H1 (cell line): ENCODE data around the gene KRTAP17-1. TPM values are rescaled to one million over a fixed set of nuclear protein-coding genes. Genes with fewer than 3 reads are reported as not detected.
A peak's percentile ranks its signal among the peaks of the same experiment; 100 is the strongest.

ENCODE experiments used
- CTCF ChIA-PET: fragments of 300-600 bp; sonication (Branson Sonifier 250); formaldehyde crosslinking; loops from one replicate; lab custom pipeline; 2021; ENCODE audit not compliant: partially characterized antibody; lab: Charles Lee
- POLR2A ChIA-PET: fragments of 300-600 bp; sonication (Branson Sonifier 250); formaldehyde crosslinking; loops from one replicate; lab custom pipeline; 2021; ENCODE audit warnings: inconsistent platforms; ENCODE audit not compliant: partially characterized antibody; lab: Charles Lee
- DNase-seq, 2 experiments: peaks; one replicate each; pipeline versions ENCODE4 v3.0.0 to v3.0.0-alpha.2; 2010 to 2022; ENCODE audit warnings: low spot score in 2 of 2, low read depth in 1 of 2, mixed read lengths in 1 of 2
- FAIRE-seq: peaks from 2 replicates; lab custom pipeline; 2011; peaks lifted over from hg19 to GRCh38; lab: Jason Lieb, UNC
- H2AFZ ChIP-seq: 2 replicates; pipeline ENCODE4 v1.8.1; 2012; ENCODE audit warnings: low read length, inconsistent platforms
- H2AK5ac ChIP-seq: 2 replicates; pipeline ENCODE4 v1.6.1; 2013; ENCODE audit warnings: low read depth, low read length
- H2BK120ac ChIP-seq: replicated peaks from 2 replicates; pipeline ENCODE3; 2013; ENCODE audit warnings: low read depth, low read length, inconsistent platforms
- H2BK12ac ChIP-seq: 2 replicates; pipeline ENCODE4 v1.6.1; 2013; ENCODE audit warnings: low read depth, low read length
- H2BK15ac ChIP-seq: 2 replicates; pipeline ENCODE4 v1.6.1; 2013; ENCODE audit warnings: low read length
- H2BK20ac ChIP-seq: 2 replicates; pipeline ENCODE4 v1.6.1; 2013; ENCODE audit warnings: low read length
- H2BK5ac ChIP-seq: 2 replicates; pipeline ENCODE4 v1.6.1; 2013; ENCODE audit warnings: low read depth, low read length
- H3K14ac ChIP-seq: 2 replicates; pipeline ENCODE4 v1.6.1; 2013; ENCODE audit warnings: inconsistent platforms; ENCODE audit not compliant: insufficient read length
- H3K18ac ChIP-seq: 2 replicates; pipeline ENCODE4 v1.6.1; 2013; ENCODE audit warnings: low read length; ENCODE audit errors: extremely low read depth
- H3K23ac ChIP-seq: 2 replicates; pipeline ENCODE4 v1.6.1; 2013; ENCODE audit warnings: inconsistent platforms; ENCODE audit not compliant: insufficient read length
- H3K23me2 ChIP-seq: 2 replicates; pipeline ENCODE4 v1.6.1; 2013; ENCODE audit warnings: low read depth, low read length
- H3K27ac ChIP-seq: 2 replicates; pipeline ENCODE4 v1.6.1; 2011; ENCODE audit warnings: low read depth, low read length, inconsistent platforms
- H3K27me3 ChIP-seq, 4 experiments: replicated peaks in 1 of 4; 1 replicate in 1 of 4; 2 replicates in 3 of 4; pipeline versions ENCODE4 v1.6.1 to v1.8.1; 2011 to 2013; ENCODE audit warnings: low read length in 3 of 4, mild to moderate bottlenecking in 3 of 4, inconsistent platforms in 2 of 4, mixed read lengths in 2 of 4, moderate library complexity in 1 of 4; ENCODE audit not compliant: control insufficient read depth in 3 of 4, insufficient read depth in 3 of 4; ENCODE audit errors: extremely low read depth in 1 of 4
- H3K36me3 ChIP-seq, 4 experiments: 2 replicates each; pipeline versions ENCODE4 v1.6.1 to v1.8.1; 2011 to 2013; ENCODE audit warnings: mild to moderate bottlenecking in 4 of 4, low read length in 3 of 4, moderate library complexity in 2 of 4, control low read depth in 1 of 4, inconsistent platforms in 1 of 4; ENCODE audit not compliant: insufficient read depth in 4 of 4, control insufficient read depth in 2 of 4
- H3K4ac ChIP-seq: replicated peaks from 2 replicates; pipeline ENCODE3; 2013; ENCODE audit warnings: low read length, low read depth, mixed read lengths, inconsistent platforms; ENCODE audit not compliant: insufficient read length
- H3K4me1 ChIP-seq, 4 experiments: replicated peaks in 1 of 4; 1 replicate in 1 of 4; 2 replicates in 3 of 4; pipeline versions ENCODE4 v1.6.1 to v1.8.1; 2011 to 2013; ENCODE audit warnings: low read length in 3 of 4, inconsistent platforms in 2 of 4, mixed read lengths in 1 of 4; ENCODE audit not compliant: insufficient read depth in 4 of 4, control insufficient read depth in 3 of 4
- H3K4me2 ChIP-seq, 2 experiments: 2 replicates each; pipeline versions ENCODE4 v1.6.1 to v1.8.1; 2011 to 2013; ENCODE audit warnings: low read depth in 2 of 2, low read length in 2 of 2, control low read depth in 1 of 2, inconsistent platforms in 1 of 2, mild to moderate bottlenecking in 1 of 2; ENCODE audit not compliant: insufficient read depth in 1 of 2
- H3K4me3 ChIP-seq, 4 experiments: fragments of 200-600, 300-600 bp in 1 of 4; sonication (generic), shearing (Covaris generic), sonication (Bioruptor Twin) in 1 of 4; 2 replicates each; pipeline versions ENCODE4 v1.5.1 to v1.8.1; 2011 to 2016; ENCODE audit warnings: low read length in 4 of 4, low read depth in 3 of 4, control low read depth in 2 of 4, inconsistent platforms in 2 of 4, mild to moderate bottlenecking in 2 of 4, mixed read lengths in 1 of 4, moderate library complexity in 1 of 4; ENCODE audit not compliant: insufficient read depth in 2 of 4; ENCODE audit errors: extremely low read depth in 1 of 4
- H3K56ac ChIP-seq: replicated peaks from 2 replicates; pipeline ENCODE3; 2013; ENCODE audit warnings: low read depth, mild to moderate bottlenecking, mixed read lengths, low read length, inconsistent platforms; ENCODE audit not compliant: insufficient read length
- H3K79me1 ChIP-seq: 2 replicates; pipeline ENCODE4 v1.6.1; 2013; ENCODE audit warnings: low read depth, low read length, control low read depth
- H3K79me2 ChIP-seq, 2 experiments: 2 replicates each; pipeline versions ENCODE4 v1.6.1 to v1.8.1; 2012 to 2013; ENCODE audit warnings: low read length in 2 of 2, mild to moderate bottlenecking in 2 of 2, inconsistent platforms in 1 of 2; ENCODE audit not compliant: insufficient read depth in 2 of 2, control insufficient read depth in 1 of 2
- H3K9ac ChIP-seq, 4 experiments: replicated peaks in 1 of 4; 1 replicate in 1 of 4; 2 replicates in 3 of 4; pipeline versions ENCODE4 v1.6.1 to v1.8.1; 2011 to 2013; ENCODE audit warnings: low read depth in 3 of 4, low read length in 3 of 4, control low read depth in 2 of 4, mild to moderate bottlenecking in 2 of 4, moderate library complexity in 2 of 4, inconsistent platforms in 1 of 4; ENCODE audit errors: extremely low read depth in 1 of 4
- H3K9me3 ChIP-seq, 2 experiments: 2 replicates each; pipeline versions ENCODE4 v1.6.1 to v1.8.1; 2012 to 2013; ENCODE audit warnings: mild to moderate bottlenecking in 2 of 2, moderate library complexity in 2 of 2, control low read depth in 1 of 2, inconsistent platforms in 1 of 2, low read depth in 1 of 2, low read length in 1 of 2, mixed read lengths in 1 of 2; ENCODE audit not compliant: insufficient read depth in 2 of 2
- H4K20me1 ChIP-seq, 2 experiments: replicated peaks in 1 of 2; 2 replicates each; pipeline versions ENCODE3 to v1.8.1; 2011 to 2013; ENCODE audit warnings: inconsistent platforms in 2 of 2, low read length in 2 of 2, mild to moderate bottlenecking in 1 of 2; ENCODE audit not compliant: insufficient read depth in 2 of 2, control insufficient read depth in 1 of 2
- H4K5ac ChIP-seq: 2 replicates; pipeline ENCODE4 v1.6.1; 2013; ENCODE audit warnings: low read length, low read depth, mixed read lengths, inconsistent platforms; ENCODE audit not compliant: insufficient read length
- H4K8ac ChIP-seq: 2 replicates; pipeline ENCODE4 v1.8.0; 2013; ENCODE audit warnings: mild to moderate bottlenecking, moderate library complexity, low read length, inconsistent platforms; ENCODE audit not compliant: insufficient read depth; ENCODE audit errors: extremely low read depth
- H4K91ac ChIP-seq: replicated peaks from 2 replicates; pipeline ENCODE3; 2013; ENCODE audit warnings: low read length, mixed read lengths, inconsistent platforms; ENCODE audit not compliant: insufficient read length
- ATF3 ChIP-seq: IDR thresholded peaks from 2 replicates; pipeline ENCODE4 v1.6.1; 2011; ENCODE audit warnings: low read depth, mild to moderate bottlenecking, low read length; ENCODE audit not compliant: insufficient read depth
- BRCA1 ChIP-seq: IDR thresholded peaks from 2 replicates; pipeline ENCODE4 v1.6.1; 2012; ENCODE audit warnings: low read depth, low read length, improper control_type of control experiment
- CBX8 ChIP-seq: fragments of 300-800, 300-1000 bp; sonication (generic); IDR thresholded peaks from 2 replicates; pipeline ENCODE4 v1.7.1; 2016; ENCODE audit warnings: low read depth, low read length, borderline replicate concordance
- CEBPB ChIP-seq: IDR thresholded peaks from 2 replicates; pipeline ENCODE4 v1.6.1; 2012; ENCODE audit warnings: low read depth, low read length
- EZH2 ChIP-seq: fragments of 200-600 bp; sonication (generic); IDR thresholded peaks from 2 replicates; pipeline ENCODE4 v1.7.1; 2012; ENCODE audit warnings: low read depth, mild to moderate bottlenecking, moderate library complexity, low read length, inconsistent platforms; ENCODE audit not compliant: severe bottlenecking
- FOSL1 ChIP-seq: IDR thresholded peaks from 2 replicates; pipeline ENCODE4 v1.6.1; 2011; ENCODE audit warnings: mild to moderate bottlenecking, low read depth, low read length, moderate library complexity; ENCODE audit not compliant: insufficient read depth
- KDM5A ChIP-seq: fragments of 200-600 bp; IDR thresholded peaks from 2 replicates; pipeline ENCODE4 v1.7.1; 2012; ENCODE audit warnings: mild to moderate bottlenecking, low read length, inconsistent platforms, mixed read lengths
- MAFK ChIP-seq: IDR thresholded peaks from 2 replicates; pipeline ENCODE4 v1.6.1; 2012; ENCODE audit warnings: low read depth, mild to moderate bottlenecking, improper control_type of control experiment, low read length
- TEAD4 ChIP-seq: IDR thresholded peaks from 2 replicates; pipeline ENCODE4 v1.6.1; 2012; ENCODE audit warnings: low read depth, low read length, inconsistent platforms, mixed read lengths
- WGBS, 2 experiments: shearing (Covaris generic) in 1 of 2; methylation state at CpG; one replicate each; pipeline versions ENCODE4 v1.1.6 to v1.1.7; 2013 to 2015; ENCODE audit warnings: low lambda C conversion rate in 2 of 2, mixed read lengths in 2 of 2, inconsistent platforms in 1 of 2, low coverage in 1 of 2, missing lambda C conversion rate in 1 of 2; ENCODE audit not compliant: insufficient replicate concordance in 2 of 2, insufficient coverage in 1 of 2, insufficient read length in 1 of 2; ENCODE audit errors: extremely low coverage in 1 of 2, missing lambda C conversion rate in 1 of 2; 5-methylcytosine and 5-hydroxymethylcytosine counted together
- polyA plus RNA-seq, 7 experiments: library from polyadenylated mRNA; depleted of rRNA in 3 of 7; stranded (reverse) in 5 of 7; unstranded in 2 of 7; fragments of >200 nt in 5 of 7; fragments of 200-250 nt in 2 of 7; gene quantifications; 1 replicate in 5 of 7; 2 replicates in 1 of 7; 4 replicates in 1 of 7; pipeline versions ENCODE4 v1.2.1 to v1.2.3, GENCODE V29; 2011 to 2013; ENCODE audit warnings: missing spikeins in 2 of 7, mixed read lengths in 2 of 7
- total RNA-seq: library from RNA; stranded (reverse); fragmentation: NEBNext Ultra II Directional; extraction: Animal tissue kit (Norgen Biotek cat#: 25700); gene quantifications from 2 replicates; pipeline ENCODE4 v1.2.1, GENCODE V29; 2021

KRTAP17-1 gene
- total and polyA plus RNA-seq, 2 of the 8 experiments (the other 6 are each of a cell fraction or from before 2014, with no cell fraction given) = not detected

GRCh38 chr17:41301916-41302901, 13.3 kb downstream of the KRTAP17-1 start, which contains the start of gene KRTAP29-1:
Gene KRTAP29-1, minus strand, starts transcription at chr17:41302851. Its CDS starts 0 bp downstream, at chr17:41302851.
- H3K27ac ChIP-seq = no peak within 1 kb of the TSS
- ChIA-PET CTCF (interaction anchor here (0.7 to 1.8 kb wide), 5 partner anchors 20 to 693 kb away, joined by 3 to 7 read pairs (median 3); no protein-coding TSS in a partner anchor), POLR2A (no interaction called here)
- H3K4me1 ChIP-seq = no peaks in the 10 kb centered on the region; a peak in 1 of 7 replicates
- no peak within 1 kb of the TSS for H3K9ac ChIP-seq
- no peak within 1 kb of the TSS for H3K56ac ChIP-seq
- no peak within 1 kb of the TSS for H3K4me3 ChIP-seq
- H4K8ac ChIP-seq = no peak within 1 kb of the TSS
- H3K9me3 ChIP-seq = no peaks in the 10 kb centered on the region; a peak in 1 of 4 replicates
- no peak within 1 kb of the TSS for H3K4ac ChIP-seq
- H3K18ac ChIP-seq = no peak within 1 kb of the TSS
- no peak for DNase-seq
- H3K79me1 ChIP-seq = no peaks in the 10 kb centered on the region
- H2BK15ac ChIP-seq = no peak within 1 kb of the TSS
- no peak within 1 kb of the TSS for H2BK5ac ChIP-seq
- H4K20me1 ChIP-seq = no peaks in the 10 kb centered on the region
- no peaks in the 10 kb centered on the region; a peak in 2 of 7 replicates for H3K27me3 ChIP-seq
- H2BK12ac ChIP-seq = peak within 1 kb of the TSS; percentile 33; the same call in 1 of the 2 replicates
- H2AK5ac ChIP-seq = no peak within 1 kb of the TSS
- H2BK20ac ChIP-seq = no peak within 1 kb of the TSS
- H3K36me3 ChIP-seq = no peaks in the 10 kb centered on the region
- 88% methylated on average over 11 of the region's 11 CpGs; no CpG with 5 or more reads in 1 of the 2 experiments for WGBS, 2 experiments
- H3K23me2 ChIP-seq = no peaks in the 10 kb centered on the region; the same call in 1 of the 2 replicates
- H3K23ac ChIP-seq = no peak within 1 kb of the TSS
- FAIRE-seq = no peak
- no peak within 1 kb of the TSS for H3K4me2 ChIP-seq
- no peak within 1 kb of the TSS for H4K91ac ChIP-seq
- no peaks in the 10 kb centered on the region for H3K79me2 ChIP-seq
- no peak within 1 kb of the TSS for H4K5ac ChIP-seq
- peak within 1 kb of the TSS; percentile 47 for H2BK120ac ChIP-seq
- no peak within 1 kb of the TSS for H2AFZ ChIP-seq
- no peak within 1 kb of the TSS for H3K14ac ChIP-seq
- no peak for TF ChIP-seq TEAD4
- TF ChIP-seq BRCA1 = no peak
- TF ChIP-seq CBX8 = no peak
- TF ChIP-seq MAFK = no peak
- TF ChIP-seq KDM5A = no peak
- no peak for TF ChIP-seq EZH2
- no peak for TF ChIP-seq CEBPB
- TF ChIP-seq ATF3 = no peak
- no peak for TF ChIP-seq FOSL1
